Measurements from ENCODE around the gene SLC7A6OS.
A peak's percentile ranks its signal among the peaks of the same experiment; 100 is the strongest.

The SLC7A6OS gene

DNA sequence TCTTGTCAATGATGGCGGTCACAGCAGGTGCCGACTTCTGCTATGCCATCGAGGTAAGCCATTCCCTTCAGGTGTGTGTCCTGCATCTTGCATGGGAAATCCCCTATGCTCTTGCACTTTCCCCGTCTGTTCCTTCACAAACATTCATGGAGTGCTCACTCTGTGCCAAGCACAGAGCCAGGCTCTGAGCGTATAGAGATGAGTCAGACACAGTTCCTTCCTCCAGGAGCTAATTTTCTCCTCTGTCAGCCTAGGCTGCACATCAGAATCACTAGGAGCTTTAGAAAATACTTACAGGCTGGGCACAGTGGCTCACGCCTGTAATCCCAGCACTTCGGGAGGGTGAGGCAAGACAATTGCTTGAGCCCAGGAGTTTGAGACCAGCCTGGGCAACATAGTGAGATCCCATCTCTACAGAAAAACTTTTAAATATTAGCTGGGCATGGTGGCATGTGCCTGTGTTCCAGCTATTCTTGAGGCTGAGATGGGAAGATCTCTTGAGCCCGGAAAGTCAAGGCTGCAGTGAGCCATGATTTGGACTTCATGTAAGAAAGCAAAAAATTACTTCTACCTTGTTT is 14.1 kb upstream of the SLC7A6OS start:
- ChIA-PET CTCF (interaction anchor here (1.2 to 31.6 kb wide), 3 partner anchors 13 to 95 kb away, joined by 3 to 619 read pairs (median 6); partner anchors contain the start of gene SLC7A6), POLR2A (no interaction called here)
- DNase-seq (ENCODE audit: extremely low spot score) = no peak
- TF ChIP-seq, protein P1, sequence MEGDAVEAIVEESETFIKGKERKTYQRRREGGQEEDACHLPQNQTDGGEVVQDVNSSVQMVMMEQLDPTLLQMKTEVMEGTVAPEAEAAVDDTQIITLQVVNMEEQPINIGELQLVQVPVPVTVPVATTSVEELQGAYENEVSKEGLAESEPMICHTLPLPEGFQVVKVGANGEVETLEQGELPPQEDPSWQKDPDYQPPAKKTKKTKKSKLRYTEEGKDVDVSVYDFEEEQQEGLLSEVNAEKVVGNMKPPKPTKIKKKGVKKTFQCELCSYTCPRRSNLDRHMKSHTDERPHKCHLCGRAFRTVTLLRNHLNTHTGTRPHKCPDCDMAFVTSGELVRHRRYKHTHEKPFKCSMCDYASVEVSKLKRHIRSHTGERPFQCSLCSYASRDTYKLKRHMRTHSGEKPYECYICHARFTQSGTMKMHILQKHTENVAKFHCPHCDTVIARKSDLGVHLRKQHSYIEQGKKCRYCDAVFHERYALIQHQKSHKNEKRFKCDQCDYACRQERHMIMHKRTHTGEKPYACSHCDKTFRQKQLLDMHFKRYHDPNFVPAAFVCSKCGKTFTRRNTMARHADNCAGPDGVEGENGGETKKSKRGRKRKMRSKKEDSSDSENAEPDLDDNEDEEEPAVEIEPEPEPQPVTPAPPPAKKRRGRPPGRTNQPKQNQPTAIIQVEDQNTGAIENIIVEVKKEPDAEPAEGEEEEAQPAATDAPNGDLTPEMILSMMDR (IDR thresholded peaks at IDR 0.05; ENCODE audit: control extremely low read depth, extremely low read depth, low read depth, missing control alignments) = no peak

DNA sequence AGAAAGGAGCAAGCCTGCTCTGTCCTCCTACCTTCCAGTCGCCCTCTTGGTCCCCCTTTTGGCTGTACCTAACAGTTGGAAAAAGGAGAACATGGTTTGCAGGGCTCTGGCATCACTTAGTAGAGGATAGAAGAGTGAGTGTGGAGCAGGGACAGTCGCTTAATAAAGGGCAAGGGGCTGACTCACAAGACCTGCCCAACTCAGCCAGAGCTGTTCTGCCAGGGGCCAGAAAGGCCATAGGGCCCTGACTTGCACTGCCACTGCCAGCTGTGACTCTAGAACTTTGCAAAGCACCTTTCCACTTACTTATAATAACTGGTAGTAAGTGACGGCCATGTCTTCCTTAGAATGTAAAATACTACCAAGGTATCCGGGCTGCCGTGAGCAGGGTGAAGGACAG is 13.6 kb upstream of the SLC7A6OS start:
- ChIA-PET POLR2A (no interaction called here), CTCF (interaction anchor here (1.2 to 31.6 kb wide), 3 partner anchors 14 to 94 kb away, joined by 3 to 619 read pairs (median 6); partner anchors contain the start of gene SLC7A6)
- DNase-seq (ENCODE audit: extremely low spot score) = no peak
- TF ChIP-seq, protein P1 (IDR thresholded peaks at IDR 0.05; ENCODE audit: control extremely low read depth, extremely low read depth, low read depth, missing control alignments) = no peak

DNA sequence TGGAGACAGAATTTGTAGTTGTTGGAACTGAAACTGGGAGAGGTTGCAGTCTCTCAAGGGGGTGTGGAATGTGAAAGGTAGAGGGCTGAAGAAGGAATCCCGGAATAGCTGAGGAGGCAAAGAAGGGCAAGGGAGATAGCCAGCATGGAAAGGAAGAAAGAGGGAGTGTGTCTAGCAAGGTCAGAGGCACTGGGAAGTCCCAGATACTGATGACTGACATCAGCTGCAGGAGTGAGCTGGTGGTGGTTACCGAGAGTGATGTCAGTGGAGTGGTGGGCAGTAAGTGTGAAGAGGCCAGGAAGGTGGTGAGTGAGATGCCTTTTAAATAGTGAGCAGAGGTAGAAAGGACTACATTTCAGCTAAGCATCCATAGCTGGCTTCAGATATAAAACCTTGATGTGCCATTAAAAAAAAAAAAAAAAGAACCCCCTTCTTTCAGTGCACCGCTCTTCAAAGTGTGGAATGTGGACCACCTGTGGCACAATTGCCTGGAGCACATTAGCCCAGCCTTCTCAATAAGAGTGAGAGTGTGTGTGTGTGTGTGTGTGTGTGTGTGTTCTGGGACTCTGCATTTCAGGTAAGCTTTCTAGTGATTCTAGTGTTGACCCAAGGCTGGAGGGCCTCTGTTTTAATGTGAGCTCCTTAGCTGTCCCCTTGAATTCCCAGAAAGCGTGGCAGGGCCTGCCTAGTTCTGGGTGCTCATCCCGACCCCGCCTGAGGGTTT is 8.6 kb upstream of the SLC7A6OS start:
- TF ChIP-seq, protein P1 (IDR thresholded peaks at IDR 0.05; ENCODE audit: control extremely low read depth, extremely low read depth, low read depth, missing control alignments) = no peak
- ChIA-PET POLR2A (interaction anchor here (0.6 to 0.7 kb wide), 2 partner anchors 218 to 575 kb away, joined by 3 read pairs; no protein-coding TSS in a partner anchor), CTCF (interaction anchor here (0.8 to 31.6 kb wide), 6 partner anchors 9 to 62 kb away, joined by 3 to 619 read pairs (median 4); partner anchors contain the start of genes PRMT7, SLC7A6 and SLC7A6OS)
- peak; percentile 77 for DNase-seq (ENCODE audit: extremely low spot score)

DNA sequence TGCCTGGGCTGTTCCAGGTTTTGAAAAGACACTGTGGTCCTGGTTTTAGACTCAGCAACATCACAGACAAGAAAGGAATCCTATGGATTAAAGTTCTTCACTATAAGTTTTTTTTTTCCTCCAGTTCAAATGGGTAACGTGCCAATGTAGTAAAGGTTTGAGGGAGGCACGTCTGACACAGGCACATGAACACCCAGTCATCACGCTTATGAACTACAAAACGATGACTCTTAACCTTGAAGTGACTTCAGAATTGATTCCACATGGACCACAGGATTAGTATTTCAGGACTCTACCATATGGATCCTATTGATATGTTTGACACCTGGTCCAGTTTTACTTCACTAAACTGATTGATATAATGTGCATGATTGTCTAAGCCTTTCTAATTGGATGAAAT is 2.4 kb upstream of the SLC7A6OS start:
- TF ChIP-seq, protein P1 (IDR thresholded peaks at IDR 0.05; ENCODE audit: control extremely low read depth, extremely low read depth, low read depth, missing control alignments) = no peak
- POLR2A ChIA-PET = no interaction called here
- DNase-seq (ENCODE audit: extremely low spot score) = no peak
- CTCF ChIA-PET = no interaction called here

DNA sequence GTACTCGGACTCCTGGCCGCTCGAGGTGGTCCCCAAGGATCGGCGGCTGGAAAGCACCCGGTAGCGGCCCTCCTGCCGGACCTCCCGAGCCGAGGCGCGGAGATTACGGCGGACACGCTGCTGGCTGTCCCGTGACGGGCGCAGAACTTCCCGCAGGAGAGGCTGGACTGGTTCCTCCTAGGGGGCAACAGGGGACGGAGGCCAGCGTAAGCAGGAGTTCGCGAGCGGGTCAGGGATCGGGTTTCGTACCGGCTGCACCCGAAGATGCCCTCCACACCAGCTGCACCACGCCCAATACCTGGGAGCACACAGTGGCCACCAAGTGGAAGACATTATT is 341 bp downstream of the SLC7A6OS start:
- ChIA-PET CTCF (interaction anchor here (0.6 to 2.4 kb wide), 13 partner anchors 9 to 70 kb away, joined by 3 to 41 read pairs (median 5); partner anchors contain the start of genes PLA2G15 and SLC7A6), POLR2A (interaction anchor here (0.6 to 1.5 kb wide), 12 partner anchors 10 to 226 kb away, joined by 3 to 7 read pairs (median 4); partner anchors contain the start of gene SLC7A6)
- no peak for DNase-seq (ENCODE audit: extremely low spot score)
- TF ChIP-seq, protein P1 (IDR thresholded peaks at IDR 0.05; ENCODE audit: control extremely low read depth, extremely low read depth, low read depth, missing control alignments) = no peak

DNA sequence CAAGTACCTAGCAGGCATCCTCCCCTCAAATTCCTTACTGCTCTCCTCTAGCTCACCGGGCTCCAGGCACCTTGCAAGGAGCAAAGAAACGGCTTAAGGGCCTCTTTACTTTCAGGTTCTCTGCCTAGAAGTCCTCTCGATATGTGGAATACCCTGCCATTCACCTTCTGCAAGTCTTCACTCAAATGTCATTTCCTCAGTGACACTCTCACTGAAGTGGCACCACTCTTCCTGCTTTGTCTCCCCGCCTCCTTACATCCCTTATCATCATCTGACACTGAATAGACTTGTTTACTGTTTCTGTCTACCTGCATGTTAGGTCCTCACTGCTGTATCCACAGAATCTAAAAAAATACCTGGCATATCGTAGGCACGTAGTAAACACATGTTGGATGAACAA is 947 bp downstream of the SLC7A6OS start:
- DNase-seq (ENCODE audit: extremely low spot score) = no peak
- TF ChIP-seq, protein P1 (IDR thresholded peaks at IDR 0.05; ENCODE audit: control extremely low read depth, extremely low read depth, low read depth, missing control alignments) = no peak
- POLR2A ChIA-PET = no interaction called here
- CTCF ChIA-PET = interaction anchor here (1.0 kb wide), 1 partner anchor 46 kb away, joined by 3 read pairs; the partner anchor contains the start of gene SLC7A6
